GM23338 (cell line): ENCODE measurements around the gene STARD8. TPM values are rescaled to one million over a fixed set of nuclear protein-coding genes. Genes with fewer than 3 reads are reported as not detected.

Experiments
- ATAC-seq: fragments of 200-7000 bp; cut with Tn5 transposase; 3 replicates; pipeline ENCODE4 v1.9.1; 2020
- DNase-seq: peaks from one replicate; pipeline ENCODE4 v3.0.0-alpha.2; 2015; ENCODE audit warnings: low spot score
- H2AFZ ChIP-seq: fragments of 200-600 bp; sonication (generic); 2 replicates; pipeline ENCODE4 v1.8.0; 2016; ENCODE audit warnings: antibody characterized with exemption, mild to moderate bottlenecking, moderate library complexity
- H3F3A ChIP-seq: fragments of 200-600 bp; sonication (generic); replicated peaks from 2 replicates; pipeline ENCODE4 v1.8.0; 2017; ENCODE audit warnings: antibody characterized with exemption, mixed run types, low read depth
- H3K27ac ChIP-seq: fragments of 200-600 bp; sonication (generic); 2 replicates; pipeline ENCODE4 v1.6.1; 2016; ENCODE audit warnings: low read depth
- H3K27me3 ChIP-seq: fragments of 200-600 bp; sonication (generic); 2 replicates; pipeline ENCODE4 v1.8.0; 2016; ENCODE audit warnings: mild to moderate bottlenecking, mixed run types, moderate library complexity; ENCODE audit not compliant: insufficient read depth
- H3K36me3 ChIP-seq: fragments of 200-600 bp; sonication (generic); 2 replicates; pipeline ENCODE4 v1.8.0; 2016; ENCODE audit warnings: mild to moderate bottlenecking; ENCODE audit not compliant: insufficient read depth
- H3K4me1 ChIP-seq: fragments of 200-600 bp; sonication (generic); 2 replicates; pipeline ENCODE4 v1.8.0; 2016; ENCODE audit warnings: mild to moderate bottlenecking, moderate library complexity; ENCODE audit not compliant: insufficient read depth
- H3K4me2 ChIP-seq: fragments of 200-600 bp; sonication (generic); 2 replicates; pipeline ENCODE4 v1.7.1; 2017; ENCODE audit warnings: mixed run types
- H3K4me3 ChIP-seq: fragments of 200-600 bp; sonication (generic); 2 replicates; pipeline ENCODE4 v1.6.1; 2016; ENCODE audit warnings: mixed run types
- H3K79me2 ChIP-seq: fragments of 200-600 bp; sonication (generic); replicated peaks from 2 replicates; pipeline ENCODE4 v1.8.0; 2017; ENCODE audit warnings: mild to moderate bottlenecking; ENCODE audit not compliant: insufficient read depth
- H3K9me2 ChIP-seq: fragments of 200-600 bp; sonication (generic); 2 replicates; pipeline ENCODE4 v1.8.0; 2017; ENCODE audit not compliant: insufficient read depth
- H4K20me1 ChIP-seq: fragments of 200-600 bp; sonication (generic); replicated peaks from 2 replicates; pipeline ENCODE4 v1.8.0; 2017; ENCODE audit warnings: mild to moderate bottlenecking; ENCODE audit not compliant: insufficient read depth
- H3K27ac Mint-ChIP-seq: 2 replicates; pipeline ENCODE4 v1.8.0; 2020; ENCODE audit warnings: inconsistent platforms, mild to moderate bottlenecking, moderate library complexity, mixed read lengths
- H3K27me3 Mint-ChIP-seq: 3 replicates; pipeline ENCODE4 v1.8.0; 2022; ENCODE audit warnings: low read depth, mild to moderate bottlenecking, moderate library complexity, mixed read lengths, inconsistent platforms; ENCODE audit not compliant: insufficient read depth, poor library complexity
- H3K36me3 Mint-ChIP-seq: 3 replicates; pipeline ENCODE4 v1.8.0; 2021; ENCODE audit warnings: low read depth, mild to moderate bottlenecking, inconsistent platforms, moderate library complexity, mixed read lengths
- H3K4me1 Mint-ChIP-seq: 3 replicates; pipeline ENCODE4 v1.8.0; 2020; ENCODE audit warnings: mild to moderate bottlenecking, inconsistent platforms, mixed read lengths
- H3K4me3 Mint-ChIP-seq: 3 replicates; pipeline ENCODE4 v1.8.0; 2021; ENCODE audit warnings: moderate library complexity, mild to moderate bottlenecking, inconsistent platforms, mixed read lengths
- H3K9me3 Mint-ChIP-seq: 3 replicates; pipeline ENCODE4 v1.8.0; 2020; ENCODE audit warnings: moderate library complexity, mild to moderate bottlenecking, inconsistent platforms, mixed read lengths
- POLR2AphosphoS5 ChIP-seq: IDR thresholded peaks from 2 replicates; pipeline ENCODE4 v1.6.1; 2016; ENCODE audit warnings: antibody characterized with exemption, low read depth
- REST ChIP-seq: IDR thresholded peaks from one replicate; pipeline ENCODE4 v1.6.1; 2018; ENCODE audit warnings: antibody characterized with exemption; ENCODE audit not compliant: unreplicated experiment
- ZNF114 ChIP-seq: fragments of 250-450 bp; sonication (Bioruptor Pico); IDR thresholded peaks from 2 replicates; pipeline ENCODE4 v1.5.0; 2020; ENCODE audit warnings: mild to moderate bottlenecking, moderate library complexity
- ZNF462 ChIP-seq: fragments of 250-450 bp; sonication (Bioruptor Pico); IDR thresholded peaks from 2 replicates; pipeline ENCODE4 v1.5.0; 2020; ENCODE audit warnings: mild to moderate bottlenecking, moderate library complexity
- polyA plus RNA-seq: library from polyadenylated mRNA; unstranded; fragments of >200 nt; fragmentation: Nextera tagmentation; extraction: Ambion mirVana; gene quantifications from 2 replicates; pipeline ENCODE4 v1.2.1, GENCODE V29; 2016
- total RNA-seq: library from RNA; depleted of rRNA; stranded (reverse); fragments of >200 nt; shearing (Covaris generic); gene quantifications from 2 replicates; pipeline ENCODE4 v1.2.3, GENCODE V29; 2014

STARD8 gene
- total and polyA plus RNA-seq, 2 experiments from 2014 or later: 0.74 to 5.6 TPM

GRCh38 chrX:68648960-68649359, 1.5 kb downstream of the STARD8 start (continued):
- TF ChIP-seq ZNF462 (no peak), REST (no peak), ZNF114 (CRISPR knock-in tag) (no peak)

- TF ChIP-seq POLR2AphosphoS5: no peak
- Mint-ChIP-seq H3K27me3 (peaks cover 6% of the 10 kb centered on the region), H3K9me3 (peaks cover 4% of the 10 kb centered on the region; the same call in 2 of the 3 replicates), H3K27ac (no peak overlapping the region), H3K36me3 (no peaks in the 10 kb centered on the region), H3K4me1 (peaks cover 11% of the 10 kb centered on the region), H3K4me3 (no peak overlapping the region)
- ATAC-seq (no peak), DNase-seq (no peak)
- H2AFZ ChIP-seq: no peak overlapping the region
- 0 out of 2 replicates have a peak, but pooled peaks cover 5% of the 10 kb centered on the region for H3K27me3 ChIP-seq
- H3K4me2 ChIP-seq: no peak overlapping the region
- no peak overlapping the region for H3K27ac ChIP-seq
- no peaks in the 10 kb centered on the region for H4K20me1 ChIP-seq
- H3K79me2 ChIP-seq: no peaks in the 10 kb centered on the region
- no peaks in the 10 kb centered on the region for H3K9me2 ChIP-seq
- H3F3A ChIP-seq: no peaks in the 10 kb centered on the region
- H3K36me3 ChIP-seq: no peaks in the 10 kb centered on the region
- H3K4me3 ChIP-seq: no peak overlapping the region
- peaks cover 12% of the 10 kb centered on the region for H3K4me1 ChIP-seq
Observed at GRCh38 chrX:68650491-68650890, 3.0 kb downstream of the STARD8 start.
